Endodermal cell (in vitro differentiated cells): ENCODE measurements around the gene UBL7. TPM values are rescaled to one million over a fixed set of nuclear protein-coding genes. Genes with fewer than 3 reads are reported as not detected.
A peak's percentile ranks its signal among the peaks of the same experiment; 100 is the strongest.

Source experiments
- DNase-seq: peaks from one replicate; pipeline ENCODE4 v3.0.0-alpha.2; 2017
- H3K27ac ChIP-seq: 2 replicates; pipeline ENCODE4 v1.5.1; 2013; ENCODE audit warnings: mild to moderate bottlenecking, low read depth, low read length, moderate library complexity
- H3K27me3 ChIP-seq: 2 replicates; pipeline ENCODE4 v1.6.1; 2013; ENCODE audit warnings: mild to moderate bottlenecking, low read length, moderate library complexity; ENCODE audit not compliant: insufficient read depth, control insufficient read depth, poor library complexity, severe bottlenecking
- H3K36me3 ChIP-seq: 2 replicates; pipeline ENCODE4 v1.7.0; 2013; ENCODE audit warnings: mild to moderate bottlenecking, low read length, moderate library complexity; ENCODE audit not compliant: control insufficient read depth, insufficient read depth
- H3K4me1 ChIP-seq: one replicate; pipeline ENCODE4 v1.7.0; 2013; ENCODE audit warnings: low read length; ENCODE audit not compliant: control insufficient read depth, insufficient read depth
- H3K4me3 ChIP-seq: 2 replicates; pipeline ENCODE4 v1.5.1; 2013; ENCODE audit warnings: mild to moderate bottlenecking, low read length, moderate library complexity
- H3K9ac ChIP-seq: 2 replicates; pipeline ENCODE4 v1.6.1; 2013; ENCODE audit warnings: mild to moderate bottlenecking, low read length, moderate library complexity; ENCODE audit not compliant: poor library complexity, severe bottlenecking; ENCODE audit errors: extremely low read depth
- H3K9me3 ChIP-seq: 2 replicates; pipeline ENCODE4 v1.6.1; 2013; ENCODE audit warnings: mild to moderate bottlenecking, low read length, moderate library complexity; ENCODE audit not compliant: control insufficient read depth
- H3K27ac Mint-ChIP-seq: 2 replicates; pipeline ENCODE4 v1.8.0; 2020; ENCODE audit warnings: mixed read lengths
- H3K27me3 Mint-ChIP-seq: 2 replicates; pipeline ENCODE4 v1.8.0; 2021; ENCODE audit warnings: mild to moderate bottlenecking, mixed read lengths; ENCODE audit not compliant: insufficient read depth
- H3K36me3 Mint-ChIP-seq: 2 replicates; pipeline ENCODE4 v1.8.0; 2020; ENCODE audit warnings: low read depth, mixed read lengths
- H3K4me1 Mint-ChIP-seq: 2 replicates; pipeline ENCODE4 v1.8.0; 2020; ENCODE audit warnings: mixed read lengths
- H3K4me3 Mint-ChIP-seq: 2 replicates; pipeline ENCODE4 v1.8.0; 2020; ENCODE audit warnings: mild to moderate bottlenecking, moderate library complexity, mixed read lengths
- H3K9me3 Mint-ChIP-seq: 2 replicates; pipeline ENCODE4 v1.8.0; 2020; ENCODE audit warnings: mild to moderate bottlenecking, mixed read lengths
- CTCF ChIP-seq: fragments of 200-600 bp; sonication (generic); conservative IDR thresholded peaks from 2 replicates; pipeline ENCODE4 v1.5.0; 2021; ENCODE audit warnings: antibody characterized with exemption, mild to moderate bottlenecking
- WGBS, 2 experiments: methylation state at CpG; one replicate each; pipeline versions ENCODE4 v1.1.5 to v1.1.7; 2013; ENCODE audit warnings: missing lambda C conversion rate in 2 of 2, mixed read lengths in 1 of 2; ENCODE audit not compliant: insufficient coverage in 1 of 2, insufficient read length in 1 of 2; 5-methylcytosine and 5-hydroxymethylcytosine counted together
- total RNA-seq, 2 donors: library from RNA; stranded (reverse); fragmentation: NEBNext Ultra II Directional in 1 of 2; extraction: Animal tissue kit (Norgen Biotek cat#: 25700) in 1 of 2; gene quantifications; 2 replicates in 1 of 2; 3 replicates in 1 of 2; pipeline ENCODE4 v1.2.1, GENCODE V29; 2021

Gene UBL7
- total RNA-seq, 2 donors from 2014 or later: 38.5 to 52.6 TPM

- Histone ChIP-seq H3K36me3 (peaks cover 23% of the 10 kb centered on the region), H3K9me3 (no peaks in the 10 kb centered on the region), H3K27ac (peak overlapping the region; percentile 8), H3K27me3 (no peaks in the 10 kb centered on the region), H3K9ac (no peak overlapping the region), H3K4me3 (no peak overlapping the region), H3K4me1 (peaks cover 8% of the 10 kb centered on the region)
- Mint-ChIP-seq H3K9me3 (no peaks in the 10 kb centered on the region), H3K4me1 (peaks cover 17% of the 10 kb centered on the region), H3K36me3 (peaks cover 50% of the 10 kb centered on the region), H3K27me3 (no peaks in the 10 kb centered on the region), H3K27ac (no peak overlapping the region), H3K4me3 (no peak overlapping the region)
- no peak for TF ChIP-seq CTCF
- 90 to 93% methylated on average over 12 to 13 of the region's 13 CpGs for WGBS, 2 experiments
- no peak for DNase-seq
Observed at GRCh38 chr15:74453925-74454763, 6.8 kb downstream of the UBL7 start.

- TF ChIP-seq CTCF: no peak
- no peak overlapping the region for H3K4me3 ChIP-seq
- Mint-ChIP-seq H3K27me3 (no peaks in the 10 kb centered on the region), H3K27ac (no peak overlapping the region), H3K4me1 (peaks cover 17% of the 10 kb centered on the region), H3K36me3 (peaks cover 57% of the 10 kb centered on the region), H3K4me3 (no peak overlapping the region), H3K9me3 (no peaks in the 10 kb centered on the region)
- no peak overlapping the region for H3K27ac ChIP-seq
- H3K27me3 ChIP-seq: no peaks in the 10 kb centered on the region
- H3K9ac ChIP-seq: no peak overlapping the region
- peaks cover 8% of the 10 kb centered on the region for H3K4me1 ChIP-seq
- DNase-seq: peak; percentile 42
- peaks cover 23% of the 10 kb centered on the region for H3K36me3 ChIP-seq
- WGBS, 2 experiments: 93% methylated on average over 16 of the region's 16 CpGs
- no peaks in the 10 kb centered on the region for H3K9me3 ChIP-seq
Observed at GRCh38 chr15:74451861-74452835, 8.8 kb downstream of the UBL7 start.

GRCh38 chr15:74451322-74451721, 9.6 kb downstream of the UBL7 start:
- no peak for TF ChIP-seq CTCF
- Histone ChIP-seq H3K4me1 (peaks cover 8% of the 10 kb centered on the region), H3K4me3 (no peak overlapping the region), H3K9ac (no peak overlapping the region), H3K9me3 (no peaks in the 10 kb centered on the region), H3K27me3 (no peaks in the 10 kb centered on the region), H3K36me3 (peaks cover 22% of the 10 kb centered on the region), H3K27ac (no peak overlapping the region)
- peaks cover 17% of the 10 kb centered on the region for H3K4me1 Mint-ChIP-seq
- H3K4me3 Mint-ChIP-seq: no peak overlapping the region
- no peak overlapping the region for H3K27ac Mint-ChIP-seq
- DNase-seq: no peak
- no peaks in the 10 kb centered on the region for H3K27me3 Mint-ChIP-seq
- WGBS, 2 experiments: 89 to 100% methylated on average over 2 of the region's 2 CpGs
- peaks cover 57% of the 10 kb centered on the region for H3K36me3 Mint-ChIP-seq
- no peaks in the 10 kb centered on the region for H3K9me3 Mint-ChIP-seq
